HepG2 (cell line): ENCODE results near the gene WNK4. TPM values are rescaled to one million over a fixed set of nuclear protein-coding genes. Genes with fewer than 3 reads are reported as not detected.

Experiments used
- ATF4 ChIP-seq, 2 experiments: fragments of 450-650 bp in 1 of 2; sonication (generic) in 1 of 2; formaldehyde crosslinking; IDR thresholded peaks; 2 replicates each; pipeline versions ENCODE4 v1.5.0 to v1.8.0; 2020 to 2022; ENCODE audit warnings: mild to moderate bottlenecking in 1 of 2, missing genetic modification reagents in 1 of 2
- ATF7 ChIP-seq, 2 experiments: fragments of 450-650 bp in 1 of 2; sonication (generic) in 1 of 2; formaldehyde crosslinking in 1 of 2; IDR thresholded peaks; 2 replicates each; pipeline versions ENCODE4 v1.4.0 to v1.6.1; 2016 to 2020; ENCODE audit warnings: antibody characterized with exemption in 1 of 2, mild to moderate bottlenecking in 1 of 2, missing genetic modification reagents in 1 of 2
- BHLHE40 ChIP-seq: IDR thresholded peaks from 2 replicates; pipeline ENCODE4 v1.6.1; 2011; ENCODE audit warnings: low read length, improper control_type of control experiment
- FOSL1 ChIP-seq: sonication (generic); formaldehyde crosslinking; IDR thresholded peaks from 2 replicates; pipeline ENCODE4 v1.9.0; 2021; ENCODE audit warnings: missing genetic modification reagents, borderline replicate concordance
- TARDBP ChIP-seq: sonication (generic); formaldehyde crosslinking; IDR thresholded peaks from 2 replicates; pipeline ENCODE4 v1.8.0; 2022; ENCODE audit warnings: mild to moderate bottlenecking, missing genetic modification reagents
- THAP11 ChIP-seq: IDR thresholded peaks from 2 replicates; pipeline ENCODE4 v1.6.1; 2016; ENCODE audit warnings: missing biosample characterization, missing genetic modification reagents
- ZNF335 ChIP-seq: sonication (generic); formaldehyde crosslinking; IDR thresholded peaks from 2 replicates; pipeline ENCODE4 v1.4.0; 2020; ENCODE audit warnings: missing genetic modification reagents
- ZNF414 ChIP-seq: sonication (generic); formaldehyde crosslinking; IDR thresholded peaks from 2 replicates; pipeline ENCODE4 v1.5.0; 2020; ENCODE audit warnings: missing genetic modification reagents
- ZNF512B ChIP-seq: sonication (generic); formaldehyde crosslinking; IDR thresholded peaks from 2 replicates; pipeline ENCODE4 v1.5.1; 2020; ENCODE audit warnings: missing genetic modification reagents, mild to moderate bottlenecking, borderline replicate concordance
- ZNF549 ChIP-seq: sonication (generic); formaldehyde crosslinking; IDR thresholded peaks from 2 replicates; pipeline ENCODE4 v1.5.0; 2020; ENCODE audit warnings: missing genetic modification reagents
- ZNF564 ChIP-seq: sonication (generic); formaldehyde crosslinking; IDR thresholded peaks from 2 replicates; pipeline ENCODE4 v1.8.1; 2023; ENCODE audit warnings: mild to moderate bottlenecking, missing genetic modification reagents
- ZNF646 ChIP-seq: sonication (generic); formaldehyde crosslinking; IDR thresholded peaks from 2 replicates; pipeline ENCODE4 v1.9.0; 2021; ENCODE audit warnings: mild to moderate bottlenecking, missing genetic modification reagents
- ZXDC ChIP-seq: sonication (generic); formaldehyde crosslinking; IDR thresholded peaks from 2 replicates; pipeline ENCODE4 v1.5.0; 2020; ENCODE audit warnings: mild to moderate bottlenecking, missing genetic modification reagents
- polyA plus RNA-seq, 8 experiments: library from polyadenylated mRNA; depleted of rRNA in 3 of 8; stranded (reverse) in 7 of 8; unstranded in 1 of 8; fragments of >200 nt; fragmentation: Illumina TruSeq in 4 of 8; extraction: Trizol in 4 of 8; gene quantifications; 2 replicates each; pipeline versions ENCODE4 v1.2.1 to v1.2.3, GENCODE V29; 2011 to 2016; ENCODE audit warnings: low read depth in 4 of 8, missing spikeins in 1 of 8, mixed read lengths in 1 of 8; ENCODE audit not compliant: insufficient read depth in 1 of 8
- total RNA-seq, 5 experiments: library from RNA; depleted of rRNA; stranded (reverse); fragments of >200 nt; fragmentation: Illumina TruSeq; extraction: Trizol; gene quantifications; 2 replicates each; pipeline ENCODE4 v1.2.3, GENCODE V29; 2016; ENCODE audit warnings: low read depth in 1 of 5

WNK4 gene
- total and polyA plus RNA-seq, 2 of the 13 experiments (the other 11 are each of a cell fraction or from before 2014, with no cell fraction given) = 2.7 to 13.7 TPM

GRCh38 chr17:42779936-42780850 is at the start of gene WNK4 (continued):
- no peak for TF ChIP-seq ZNF564 (CRISPR knock-in tag)
- peak; percentile 69; the same call in 1 of the 2 replicates for TF ChIP-seq ZNF646
- no peak for TF ChIP-seq FOSL1 (CRISPR knock-in tag)
- no peak for TF ChIP-seq BHLHE40
- no peak for TF ChIP-seq ZNF335
- TF ChIP-seq THAP11 = peak; percentile 86
- TF ChIP-seq ZNF512B = peak; percentile 54; the same call in 1 of the 2 replicates
- TF ChIP-seq ZNF414 = peak; percentile 75; the same call in 1 of the 2 replicates
- no peak for TF ChIP-seq ZNF549 (CRISPR knock-in tag)
- TF ChIP-seq ATF4 (CRISPR knock-in tag; IDR thresholded peaks at IDR 0.05) = no peak; a peak in 1 of 4 replicates
- TF ChIP-seq ZXDC (CRISPR knock-in tag) = 0 out of 2 replicates have a peak, but pooled peaks have one; percentile 70
- TF ChIP-seq ATF7 (IDR thresholded peaks at IDR 0.05) = no peak
- peak; percentile 67; the same call in 1 of the 2 replicates for TF ChIP-seq ATF7 (CRISPR knock-in tag; IDR thresholded peaks at IDR 0.05)
- TF ChIP-seq TARDBP = peak; percentile 96
